Common myeloid progenitor, CD34-positive (primary cell): ENCODE measurements around the gene HAP1.

ENCODE experiments used
- CTCF ChIA-PET: fragments of 350-600 bp; sonication (Branson Sonifier 250); formaldehyde crosslinking; loops from one replicate; lab custom pipeline; 2021; ENCODE audit warnings: antibody characterized with exemption; lab: Charles Lee
- POLR2A ChIA-PET: fragments of 350-600 bp; sonication (Branson Sonifier 250); formaldehyde crosslinking; loops from one replicate; lab custom pipeline; 2021; ENCODE audit warnings: antibody characterized with exemption; lab: Charles Lee
- DNase-seq, 3 donors: peaks; one replicate each; pipeline versions ENCODE4 v3.0.0 to v3.0.0-alpha.2; 2013
- H3K27ac ChIP-seq, 2 experiments: 1 replicate in 1 of 2; 2 replicates in 1 of 2; pipeline ENCODE4 v1.7.0; 2013; ENCODE audit warnings: inconsistent platforms in 2 of 2, low read length in 2 of 2, mild to moderate bottlenecking in 2 of 2, low read depth in 1 of 2, moderate library complexity in 1 of 2; ENCODE audit not compliant: severe bottlenecking in 2 of 2, insufficient read depth in 1 of 2, poor library complexity in 1 of 2
- H3K27me3 ChIP-seq, 5 experiments: replicated peaks in 2 of 5; 1 replicate in 3 of 5; 2 replicates in 2 of 5; pipeline versions ENCODE4 v1.6.1 to v1.7.0; 2013; ENCODE audit warnings: low read length in 4 of 5, mild to moderate bottlenecking in 2 of 5, moderate library complexity in 2 of 5, inconsistent platforms in 1 of 5; ENCODE audit not compliant: insufficient read depth in 5 of 5, control insufficient read depth in 4 of 5
- H3K36me3 ChIP-seq, 4 experiments: 1 replicate in 2 of 4; 2 replicates in 2 of 4; pipeline versions ENCODE4 v1.6.1 to v1.7.0; 2013; ENCODE audit warnings: low read length in 3 of 4, control low read depth in 1 of 4, mild to moderate bottlenecking in 1 of 4; ENCODE audit not compliant: control insufficient read depth in 4 of 4, insufficient read depth in 4 of 4
- H3K4me1 ChIP-seq, 4 experiments: 1 replicate in 3 of 4; 2 replicates in 1 of 4; pipeline versions ENCODE4 v1.6.1 to v1.7.1; 2013; ENCODE audit warnings: low read length in 3 of 4, mild to moderate bottlenecking in 3 of 4, control low read depth in 1 of 4, inconsistent platforms in 1 of 4, moderate library complexity in 1 of 4; ENCODE audit not compliant: control insufficient read depth in 4 of 4, insufficient read depth in 4 of 4; ENCODE audit errors: control extremely low read depth in 1 of 4
- H3K4me3 ChIP-seq, 7 experiments: 1 replicate in 4 of 7; 2 replicates in 3 of 7; pipeline versions ENCODE4 v1.5.1 to v1.7.0; 2013; ENCODE audit warnings: mild to moderate bottlenecking in 7 of 7, low read length in 6 of 7, moderate library complexity in 6 of 7, inconsistent platforms in 2 of 7, low read depth in 2 of 7, control low read depth in 1 of 7; ENCODE audit not compliant: insufficient read depth in 4 of 7, control insufficient read depth in 1 of 7; ENCODE audit errors: extremely low read depth in 1 of 7
- H3K9me3 ChIP-seq, 5 experiments: 1 replicate in 4 of 5; 2 replicates in 1 of 5; pipeline versions ENCODE4 v1.6.1 to v1.7.1; 2013; ENCODE audit warnings: low read length in 4 of 5, mild to moderate bottlenecking in 2 of 5, inconsistent platforms in 1 of 5, low read depth in 1 of 5, moderate library complexity in 1 of 5; ENCODE audit not compliant: control insufficient read depth in 4 of 5, insufficient read depth in 2 of 5; ENCODE audit errors: control extremely low read depth in 1 of 5
- WGBS: methylation state at CpG from one replicate; pipeline ENCODE4 v1.1.5; 2013; ENCODE audit not compliant: insufficient coverage; 5-methylcytosine and 5-hydroxymethylcytosine counted together

Gene HAP1

DNA sequence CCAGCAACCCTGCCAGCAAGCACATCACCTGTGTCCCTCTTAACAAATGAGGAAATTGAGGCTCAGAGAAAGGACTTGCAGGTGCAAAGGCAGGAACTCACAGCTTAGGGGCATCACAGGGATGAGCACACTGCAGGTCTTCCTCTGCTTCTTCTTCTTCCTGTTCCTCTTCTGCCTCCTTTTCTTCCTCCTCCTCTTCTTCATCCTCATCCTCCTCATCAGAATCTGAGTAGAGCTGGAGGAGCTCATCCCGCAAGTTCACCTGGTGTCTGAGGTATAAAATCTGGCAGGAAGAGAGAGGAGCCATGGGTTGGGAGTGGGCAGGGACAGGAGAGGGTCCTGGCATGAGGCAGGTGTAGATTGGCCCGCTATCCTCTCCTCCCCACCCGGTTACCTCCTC is 2.6 kb downstream of the HAP1 start:
- Histone ChIP-seq H3K9me3 (no peaks in the 10 kb centered on the region), H3K36me3 (no peaks in the 10 kb centered on the region), H3K27me3 (peaks cover 0 to 65% (median 18%) of the 10 kb centered on the region in 5 experiments), H3K27ac (no peak overlapping the region), H3K4me3 (no peak overlapping the region), H3K4me1 (peaks cover 0 to 17% (median 14%) of the 10 kb centered on the region in 4 experiments)
- DNase-seq = no peak
- CTCF ChIA-PET = interaction anchor here (1.3 to 2.1 kb wide), 3 partner anchors 10 to 70 kb away, joined by 5 to 6 read pairs (median 5); no protein-coding TSS in a partner anchor
- POLR2A ChIA-PET = interaction anchor here (0.6 kb wide), 1 partner anchor 41 kb away, joined by 3 read pairs; no protein-coding TSS in a partner anchor
- 60% methylated on average over 1 of the region's 3 CpGs for WGBS

GRCh38 chr17:41730479-41730878 is 4.0 kb downstream of the HAP1 start:
- Histone ChIP-seq H3K36me3 (no peaks in the 10 kb centered on the region), H3K4me3 (no peak overlapping the region), H3K27ac (no peak overlapping the region), H3K4me1 (peaks cover 0 to 17% (median 14%) of the 10 kb centered on the region in 4 experiments), H3K27me3 (peaks cover 0 to 51% (median 13%) of the 10 kb centered on the region in 5 experiments), H3K9me3 (no peaks in the 10 kb centered on the region)
- WGBS = 46% methylated on average over 4 of the region's 4 CpGs
- ChIA-PET POLR2A (no interaction called here), CTCF (interaction anchor here (2.1 kb wide), 1 partner anchor 34 kb away, joined by 5 read pairs; no protein-coding TSS in a partner anchor)
- no peak for DNase-seq

- H3K27ac ChIP-seq = no peak overlapping the region
- ChIA-PET CTCF (interaction anchor here (1.0 to 2.5 kb wide), 2 partner anchors 9 to 12 kb away, joined by 3 to 8 read pairs; no protein-coding TSS in a partner anchor), POLR2A (no interaction called here)
- DNase-seq = no peak
- H3K9me3 ChIP-seq = no peaks in the 10 kb centered on the region
- no peak overlapping the region for H3K4me3 ChIP-seq
- H3K27me3 ChIP-seq = peaks cover 0 to 27% (median 4%) of the 10 kb centered on the region in 5 experiments
- H3K36me3 ChIP-seq = no peaks in the 10 kb centered on the region
- 92% methylated on average over 10 of the region's 12 CpGs for WGBS
- no peaks in the 10 kb centered on the region for H3K4me1 ChIP-seq
These were observed 6.4 kb downstream of the HAP1 start for GRCh38 chr17:41728056-41728455.

DNA sequence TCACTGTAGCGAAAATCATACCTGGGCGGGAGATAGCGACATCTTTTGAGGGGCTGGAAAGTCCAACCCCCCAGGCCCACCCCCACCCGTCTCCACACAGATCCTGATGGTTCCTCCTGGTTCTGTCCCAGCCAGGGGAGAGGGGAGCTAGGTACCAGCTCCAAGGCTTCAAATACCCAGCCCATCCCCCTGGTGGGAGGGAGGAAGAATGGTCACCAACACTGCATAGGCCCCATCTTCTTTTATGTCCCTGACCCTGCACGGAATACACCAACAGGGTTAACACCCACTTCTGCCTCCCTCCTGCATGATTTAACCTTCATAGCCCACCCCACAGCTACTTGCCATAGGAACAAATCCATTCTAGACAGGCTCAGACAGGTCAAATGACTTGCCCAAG is 9.3 kb downstream of the HAP1 start:
- DNase-seq = no peak
- H3K9me3 ChIP-seq = peaks cover 0 to 1% (median 0%) of the 10 kb centered on the region in 5 experiments
- 94% methylated on average over 3 of the region's 5 CpGs for WGBS
- ChIA-PET POLR2A (no interaction called here), CTCF (interaction anchor here (0.7 kb wide), 1 partner anchor 86 kb away, joined by 3 read pairs; the partner anchor contains the start of gene P3H4)
- peaks cover 0 to 2% (median 0%) of the 10 kb centered on the region in 5 experiments for H3K27me3 ChIP-seq
- no peak overlapping the region for H3K4me3 ChIP-seq
- H3K27ac ChIP-seq = no peak overlapping the region
- no peaks in the 10 kb centered on the region for H3K36me3 ChIP-seq
- H3K4me1 ChIP-seq = no peaks in the 10 kb centered on the region

DNA sequence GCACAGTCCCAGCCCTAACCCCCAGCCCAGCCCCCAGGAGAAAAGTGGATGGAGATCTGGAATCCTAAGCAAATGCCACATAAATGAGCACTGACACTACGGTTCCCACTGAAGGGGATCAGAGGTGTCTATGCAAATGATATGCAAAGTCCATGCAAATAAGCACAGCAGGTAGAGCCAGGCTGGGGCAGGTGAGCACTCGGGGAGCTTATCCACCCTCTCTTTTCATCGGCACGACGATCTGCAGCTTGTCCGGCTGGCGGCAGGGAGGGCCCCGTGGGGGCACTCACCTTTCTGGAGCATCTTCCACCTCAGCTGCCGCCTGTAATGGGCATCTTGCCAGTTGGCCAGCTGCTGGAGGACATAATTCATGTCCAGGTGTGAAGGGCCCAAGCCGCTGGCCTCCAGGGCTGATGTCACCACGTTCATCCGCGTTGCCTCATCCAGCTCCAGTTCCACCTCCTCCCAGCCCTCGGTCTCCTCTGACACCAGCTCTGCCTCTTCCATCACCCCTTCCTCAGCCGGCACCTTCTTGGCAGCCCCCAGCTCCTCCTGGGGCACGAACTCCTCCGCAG is 9.9 kb downstream of the HAP1 start:
- no peaks in the 10 kb centered on the region for H3K36me3 ChIP-seq
- POLR2A ChIA-PET = no interaction called here
- 89% methylated on average over 15 of the region's 17 CpGs for WGBS
- H3K4me1 ChIP-seq = no peaks in the 10 kb centered on the region
- H3K27ac ChIP-seq = no peak overlapping the region
- CTCF ChIA-PET = no interaction called here
- DNase-seq = no peak
- H3K4me3 ChIP-seq = no peak overlapping the region
- H3K27me3 ChIP-seq = no peaks in the 10 kb centered on the region
- H3K9me3 ChIP-seq = peaks cover 0 to 1% (median 0%) of the 10 kb centered on the region in 5 experiments

DNA sequence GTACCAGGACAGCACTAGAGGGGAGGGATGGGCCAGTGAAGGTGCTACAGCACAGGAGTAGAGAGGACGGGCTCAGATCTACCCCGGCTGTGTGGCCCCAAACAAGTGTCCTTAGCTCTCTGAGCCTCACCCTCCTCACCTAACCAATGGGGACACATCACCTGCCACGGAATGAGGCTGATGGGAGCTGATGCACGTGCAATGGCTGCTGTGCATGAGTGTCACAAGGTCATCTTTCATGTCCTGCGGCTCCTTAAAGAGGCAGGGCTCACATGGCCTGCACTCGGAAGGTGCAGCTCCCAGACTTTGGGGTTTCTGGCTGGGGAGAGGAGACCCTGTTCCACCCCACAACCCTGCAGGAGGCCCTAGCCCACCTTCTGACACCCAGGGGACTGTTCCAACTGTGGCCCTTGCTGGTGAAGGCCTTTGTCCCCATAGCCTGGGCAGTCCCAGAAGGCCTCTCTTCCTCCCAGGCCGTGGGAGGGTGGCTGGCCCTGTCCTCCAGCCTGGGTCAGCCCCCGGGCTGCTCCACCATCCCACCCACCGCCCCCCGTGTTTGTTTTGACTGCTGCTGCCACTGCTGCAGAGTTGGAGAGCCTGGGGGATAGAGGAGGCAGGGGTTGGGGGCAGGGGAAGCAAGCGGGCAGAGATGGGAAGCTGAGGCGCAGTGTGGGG is 10.5 kb downstream of the HAP1 start:
- Histone ChIP-seq H3K36me3 (no peaks in the 10 kb centered on the region), H3K27me3 (no peaks in the 10 kb centered on the region), H3K4me3 (no peak overlapping the region), H3K9me3 (peaks cover 0 to 1% (median 0%) of the 10 kb centered on the region in 5 experiments), H3K27ac (no peak overlapping the region), H3K4me1 (no peaks in the 10 kb centered on the region)
- ChIA-PET CTCF (no interaction called here), POLR2A (no interaction called here)
- DNase-seq = no peak
- WGBS = 90% methylated on average over 12 of the region's 12 CpGs

DNA sequence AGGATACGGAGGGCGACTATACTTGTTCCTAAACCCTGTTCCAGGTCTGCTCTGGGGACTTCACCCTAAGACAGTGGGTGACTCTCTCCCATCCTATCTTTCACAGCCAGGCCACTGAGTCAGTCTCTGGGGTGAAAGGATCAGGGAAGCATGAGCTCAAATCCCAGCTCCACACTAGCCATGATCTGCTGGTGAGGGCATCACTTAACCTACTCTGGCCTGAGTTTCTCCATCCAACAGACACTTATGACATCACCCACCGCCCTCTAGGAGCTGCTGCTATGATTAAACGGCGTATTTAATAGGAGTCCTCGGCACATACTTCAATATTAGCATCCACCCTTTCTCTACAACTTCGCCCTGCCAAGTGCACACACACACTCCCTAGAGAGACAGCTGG is 12.2 kb downstream of the HAP1 start:
- peaks cover 0 to 2% (median 0%) of the 10 kb centered on the region in 5 experiments for H3K27me3 ChIP-seq
- peaks cover 0 to 1% (median 0%) of the 10 kb centered on the region in 5 experiments for H3K9me3 ChIP-seq
- no peak for DNase-seq
- CTCF ChIA-PET = interaction anchor here (1.6 to 1.9 kb wide), 2 partner anchors 9 to 79 kb away, joined by 4 to 6 read pairs; no protein-coding TSS in a partner anchor
- H3K27ac ChIP-seq = no peak overlapping the region
- H3K4me3 ChIP-seq = no peak overlapping the region
- POLR2A ChIA-PET = interaction anchor here (0.6 kb wide), 1 partner anchor 1831 kb away, joined by 4 read pairs; no protein-coding TSS in a partner anchor
- no peaks in the 10 kb centered on the region for H3K4me1 ChIP-seq
- WGBS = 100% methylated on average over 2 of the region's 7 CpGs
- H3K36me3 ChIP-seq = no peaks in the 10 kb centered on the region
